ENCODE results near the gene SNAP25. TPM values are rescaled to one million over a fixed set of nuclear protein-coding genes. Genes with fewer than 3 reads are reported as not detected.

Gene SNAP25
- total RNA-seq, 4 donors from 2014 or later: 5.3 to 28.3 (median 22.9) TPM

GRCh38 chr20:10194166-10194565 is 24.5 kb upstream of the SNAP25 start:
- no peaks in the 10 kb centered on the region for H3K27me3 ChIP-seq
- no peak for DNase-seq
- H3K27ac ChIP-seq: no peak overlapping the region
- no peaks in the 10 kb centered on the region for H3K36me3 ChIP-seq
- TF ChIP-seq POLR2A (IDR thresholded peaks at IDR 0.05): no peak
- TF ChIP-seq, protein P1, sequence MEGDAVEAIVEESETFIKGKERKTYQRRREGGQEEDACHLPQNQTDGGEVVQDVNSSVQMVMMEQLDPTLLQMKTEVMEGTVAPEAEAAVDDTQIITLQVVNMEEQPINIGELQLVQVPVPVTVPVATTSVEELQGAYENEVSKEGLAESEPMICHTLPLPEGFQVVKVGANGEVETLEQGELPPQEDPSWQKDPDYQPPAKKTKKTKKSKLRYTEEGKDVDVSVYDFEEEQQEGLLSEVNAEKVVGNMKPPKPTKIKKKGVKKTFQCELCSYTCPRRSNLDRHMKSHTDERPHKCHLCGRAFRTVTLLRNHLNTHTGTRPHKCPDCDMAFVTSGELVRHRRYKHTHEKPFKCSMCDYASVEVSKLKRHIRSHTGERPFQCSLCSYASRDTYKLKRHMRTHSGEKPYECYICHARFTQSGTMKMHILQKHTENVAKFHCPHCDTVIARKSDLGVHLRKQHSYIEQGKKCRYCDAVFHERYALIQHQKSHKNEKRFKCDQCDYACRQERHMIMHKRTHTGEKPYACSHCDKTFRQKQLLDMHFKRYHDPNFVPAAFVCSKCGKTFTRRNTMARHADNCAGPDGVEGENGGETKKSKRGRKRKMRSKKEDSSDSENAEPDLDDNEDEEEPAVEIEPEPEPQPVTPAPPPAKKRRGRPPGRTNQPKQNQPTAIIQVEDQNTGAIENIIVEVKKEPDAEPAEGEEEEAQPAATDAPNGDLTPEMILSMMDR (IDR thresholded peaks at IDR 0.05): no peak
- no peaks in the 10 kb centered on the region for H3K4me1 ChIP-seq
- intact Hi-C loops (cut with DNase I; ENCODE audit: low total_unique reads): no loop called here
- no peak overlapping the region for H3K4me3 ChIP-seq
- H3K9me3 ChIP-seq: no peaks in the 10 kb centered on the region

GRCh38 chr20:10200330-10200729 is 18.3 kb upstream of the SNAP25 start:
- no peaks in the 10 kb centered on the region for H3K4me1 ChIP-seq
- no peak overlapping the region for H3K4me3 ChIP-seq
- TF ChIP-seq, protein P1 (IDR thresholded peaks at IDR 0.05): no peak
- no peak for TF ChIP-seq POLR2A (IDR thresholded peaks at IDR 0.05)
- no peaks in the 10 kb centered on the region for H3K27me3 ChIP-seq
- intact Hi-C loops (cut with DNase I; ENCODE audit: low total_unique reads): no loop called here
- H3K27ac ChIP-seq: no peak overlapping the region
- DNase-seq: no peak
- no peaks in the 10 kb centered on the region for H3K36me3 ChIP-seq
- H3K9me3 ChIP-seq: no peaks in the 10 kb centered on the region

- TF ChIP-seq, protein P1 (IDR thresholded peaks at IDR 0.05): no peak
- TF ChIP-seq POLR2A (IDR thresholded peaks at IDR 0.05): no peak
- Histone ChIP-seq H3K4me1 (no peaks in the 10 kb centered on the region), H3K27me3 (no peaks in the 10 kb centered on the region), H3K4me3 (no peak overlapping the region), H3K9me3 (no peaks in the 10 kb centered on the region), H3K27ac (no peak overlapping the region), H3K36me3 (no peaks in the 10 kb centered on the region)
- intact Hi-C loops (cut with DNase I; ENCODE audit: low total_unique reads): no loop called here
- no peak for DNase-seq
Measured at GRCh38 chr20:10201321-10201870, 17.2 kb upstream of the SNAP25 start.

DNA sequence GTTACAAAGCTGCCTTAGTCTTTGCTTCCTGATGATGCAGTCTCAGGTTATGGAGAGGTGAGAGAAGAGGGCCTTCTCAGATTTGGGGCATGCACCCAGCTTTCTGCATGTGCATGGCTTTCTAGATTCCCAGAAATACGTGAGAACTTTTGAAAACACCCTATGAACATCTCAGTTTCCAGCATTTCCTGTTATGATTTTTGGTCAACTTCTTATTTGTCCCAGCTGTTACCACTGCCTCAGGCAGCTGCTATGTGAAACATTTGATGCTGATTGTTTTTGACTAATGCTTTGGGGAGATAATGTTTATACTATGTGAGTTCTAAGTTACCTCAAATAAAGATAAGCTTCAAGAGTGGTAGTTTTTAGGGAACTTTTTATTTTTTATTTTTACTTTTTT is 9.5 kb upstream of the SNAP25 start:
- no peak for DNase-seq
- no peaks in the 10 kb centered on the region for H3K9me3 ChIP-seq
- no peaks in the 10 kb centered on the region for H3K36me3 ChIP-seq
- H3K27me3 ChIP-seq: no peaks in the 10 kb centered on the region
- H3K27ac ChIP-seq: no peak overlapping the region
- intact Hi-C loops (cut with DNase I; ENCODE audit: low total_unique reads): no loop called here
- no peak overlapping the region for H3K4me3 ChIP-seq
- no peaks in the 10 kb centered on the region for H3K4me1 ChIP-seq
- TF ChIP-seq, protein P1 (IDR thresholded peaks at IDR 0.05): no peak
- no peak for TF ChIP-seq POLR2A (IDR thresholded peaks at IDR 0.05)

GRCh38 chr20:10213526-10213925 is 5.1 kb upstream of the SNAP25 start:
- intact Hi-C loops (cut with DNase I; ENCODE audit: low total_unique reads): no loop called here
- TF ChIP-seq, protein P1 (IDR thresholded peaks at IDR 0.05): no peak
- TF ChIP-seq POLR2A (IDR thresholded peaks at IDR 0.05): no peak

More at GRCh38 chr20:10213526-10213925, 5.1 kb upstream of the SNAP25 start:
- Histone ChIP-seq H3K9me3 (no peaks in the 10 kb centered on the region), H3K4me1 (no peaks in the 10 kb centered on the region), H3K4me3 (no peak overlapping the region), H3K36me3 (no peaks in the 10 kb centered on the region), H3K27me3 (no peaks in the 10 kb centered on the region), H3K27ac (no peak overlapping the region)
- no peak for DNase-seq
